ENCODE data around the gene ACTR1B.

The ACTR1B gene

GRCh38 chr2:97669448-97669847, 5.6 kb upstream of the ACTR1B start, which contains the start of gene C2orf92:
TSS of gene C2orf92 (plus strand) at chr2:97669713. CDS start at chr2:97669789, 76 bp downstream.
- no peak for TF ChIP-seq CTCF (conservative IDR thresholded peaks at IDR 0.05; ENCODE audit: low read depth)
- no peak within 1 kb of the TSS for H3K27ac ChIP-seq
- no peak for DNase-seq (ENCODE audit: low spot score)
- ChIA-PET POLR2A (ENCODE audit: low non-redundant PET) (interaction anchor here (0.6 kb wide), 1 partner anchor 22 kb away, joined by 3 read pairs; no protein-coding TSS in a partner anchor), CTCF (interaction anchor here (0.8 kb wide), 1 partner anchor 31 kb away, joined by 3 read pairs; no protein-coding TSS in a partner anchor)

DNA sequence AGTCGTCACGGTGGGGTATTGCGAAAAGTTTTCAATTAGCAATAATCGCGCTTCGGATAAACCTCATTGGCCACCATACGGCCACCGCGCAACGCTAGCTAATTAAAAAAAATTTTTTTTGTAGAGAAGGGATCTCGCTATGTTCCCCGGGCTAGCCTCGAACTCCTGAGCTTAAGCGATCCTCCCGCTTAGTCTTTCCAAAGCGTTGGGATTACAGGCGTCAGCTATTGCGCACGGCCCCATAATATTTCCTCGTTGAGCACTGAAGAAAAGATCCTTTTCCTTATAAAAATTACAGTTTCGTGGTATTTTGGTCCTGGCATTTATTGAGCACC, 759 bp upstream of the ACTR1B start:
- DNase-seq (ENCODE audit: low spot score): no peak
- H3K27ac ChIP-seq: peak overlapping the region; percentile 95
- ChIA-PET POLR2A (ENCODE audit: low non-redundant PET) (interaction anchor here (0.5 to 1.3 kb wide), 2 partner anchors 11 to 19 kb away, joined by 4 to 10 read pairs; partner anchors contain the start of gene COX5B), CTCF (interaction anchor here (0.6 to 1.5 kb wide), 4 partner anchors 18 to 793 kb away, joined by 3 to 11 read pairs (median 8); no protein-coding TSS in a partner anchor)
- peak; percentile 34; the same call in 1 of the 2 replicates for TF ChIP-seq CTCF (conservative IDR thresholded peaks at IDR 0.05; ENCODE audit: low read depth)

DNA sequence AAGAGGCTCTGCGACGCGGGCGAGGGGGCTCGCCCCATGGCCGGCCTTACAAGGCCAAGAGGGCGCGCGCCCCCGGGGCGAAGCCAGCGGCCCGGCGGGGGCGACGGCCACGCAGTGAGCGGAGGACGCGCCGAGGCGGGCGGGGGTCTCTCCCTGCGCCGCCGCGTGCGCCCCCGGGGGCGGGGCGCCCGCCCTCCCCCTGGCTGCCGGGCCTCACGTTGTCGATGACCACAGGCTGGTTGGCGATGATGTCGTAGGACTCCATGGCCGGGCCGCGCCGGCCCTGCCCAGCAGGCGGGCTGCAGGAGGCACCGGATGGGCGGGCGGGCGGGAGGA, 250 bp downstream of the ACTR1B start:
- TF ChIP-seq CTCF (conservative IDR thresholded peaks at IDR 0.05; ENCODE audit: low read depth): no peak
- peak overlapping the region; percentile 95 for H3K27ac ChIP-seq
- POLR2A ChIA-PET (ENCODE audit: low non-redundant PET): interaction anchor here (1.3 to 1.8 kb wide), 2 partner anchors 18 kb away, joined by 8 to 10 read pairs; partner anchors contain the start of gene COX5B
- no peak for DNase-seq (ENCODE audit: low spot score)
- CTCF ChIA-PET: interaction anchor here (0.6 to 1.5 kb wide), 4 partner anchors 28 to 1158 kb away, joined by 3 to 10 read pairs (median 5); no protein-coding TSS in a partner anchor

DNA sequence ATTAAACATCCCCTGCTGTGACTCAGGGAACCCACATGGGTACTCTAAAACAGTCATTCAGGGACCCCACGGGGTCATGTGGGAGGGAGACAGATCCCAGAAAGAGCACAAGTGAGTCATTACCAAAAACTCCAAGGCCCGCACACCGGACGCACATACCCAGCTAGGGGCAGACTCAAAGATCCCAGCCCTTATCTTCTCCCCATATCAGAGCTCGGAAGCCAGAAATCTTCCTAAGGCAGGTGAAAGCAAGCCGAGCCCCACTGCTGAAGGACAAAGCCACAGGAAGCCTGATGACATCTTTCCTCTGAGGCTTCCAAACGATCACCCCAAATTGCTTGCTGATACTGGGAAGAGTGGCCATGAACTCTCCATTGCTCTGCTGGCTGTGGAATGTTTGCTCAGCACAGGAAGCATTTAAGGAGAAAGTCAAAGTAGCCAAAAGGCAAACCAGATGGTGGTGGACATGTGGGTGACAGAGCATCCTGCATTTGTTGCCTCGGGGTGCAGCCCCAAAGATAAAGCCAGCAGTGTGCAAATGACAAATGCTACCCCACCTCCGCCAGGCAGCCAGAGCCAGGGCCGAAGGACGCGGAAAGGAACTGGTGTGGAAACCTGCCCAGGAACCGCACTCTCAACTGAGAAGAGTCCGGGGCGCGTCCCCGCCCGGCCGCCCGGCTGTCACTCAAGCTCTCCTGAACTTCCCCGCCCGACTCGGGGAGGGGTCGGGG, 784 bp downstream of the ACTR1B start:
- peak overlapping the region; percentile 95 for H3K27ac ChIP-seq
- no peak for TF ChIP-seq CTCF (conservative IDR thresholded peaks at IDR 0.05; ENCODE audit: low read depth)
- ChIA-PET POLR2A (ENCODE audit: low non-redundant PET) (interaction anchor here (1.8 kb wide), 1 partner anchor 17 kb away, joined by 8 read pairs; the partner anchor contains the start of gene COX5B), CTCF (interaction anchor here (1.1 kb wide), 1 partner anchor 72 kb away, joined by 3 read pairs; no protein-coding TSS in a partner anchor)
- peak; percentile 82 for DNase-seq (ENCODE audit: low spot score)

GRCh38 chr2:97662386-97662894, 1.4 kb downstream of the ACTR1B start:
- POLR2A ChIA-PET (ENCODE audit: low non-redundant PET): interaction anchor here (1.8 kb wide), 1 partner anchor 16 kb away, joined by 8 read pairs; the partner anchor contains the start of gene COX5B

More at GRCh38 chr2:97662386-97662894, 1.4 kb downstream of the ACTR1B start:
- TF ChIP-seq CTCF (conservative IDR thresholded peaks at IDR 0.05; ENCODE audit: low read depth): no peak
- CTCF ChIA-PET: interaction anchor here (1.1 kb wide), 1 partner anchor 71 kb away, joined by 3 read pairs; no protein-coding TSS in a partner anchor
- peak overlapping the region; percentile 95 for H3K27ac ChIP-seq
- DNase-seq (ENCODE audit: low spot score): no peak
